Fibroblast of lung (primary cell): Measurements from ENCODE around the gene FARSA. TPM values are rescaled to one million over a fixed set of nuclear protein-coding genes. Genes with fewer than 3 reads are reported as not detected.

Experiments
- DNase-seq, 2 donors: peaks; one replicate each; pipeline versions ENCODE4 v3.0.0 to v3.0.0-alpha.2; 2010; ENCODE audit warnings: low read depth in 2 of 2
- H2AFZ ChIP-seq: 2 replicates; pipeline ENCODE4 v1.5.1; 2012; ENCODE audit warnings: low read length, control low read depth, inconsistent platforms
- H3K27ac ChIP-seq: 2 replicates; pipeline ENCODE4 v1.5.1; 2011; ENCODE audit warnings: low read length, control low read depth; ENCODE audit not compliant: insufficient read depth
- H3K27me3 ChIP-seq: 2 replicates; pipeline ENCODE4 v1.5.1; 2011; ENCODE audit warnings: mild to moderate bottlenecking, low read length; ENCODE audit not compliant: control insufficient read depth, insufficient read depth
- H3K36me3 ChIP-seq: 2 replicates; pipeline ENCODE4 v1.5.1; 2011; ENCODE audit warnings: low read length; ENCODE audit not compliant: control insufficient read depth, insufficient read depth
- H3K4me1 ChIP-seq: 2 replicates; pipeline ENCODE4 v1.5.1; 2011; ENCODE audit warnings: low read length; ENCODE audit not compliant: control insufficient read depth, insufficient read depth; ENCODE audit errors: extremely low read depth
- H3K4me2 ChIP-seq: 2 replicates; pipeline ENCODE4 v1.5.1; 2011; ENCODE audit warnings: low read length, control low read depth; ENCODE audit not compliant: insufficient read depth; ENCODE audit errors: extremely low read depth
- H3K4me3 ChIP-seq, 4 experiments: fragments of 200-600 bp in 1 of 4; sonication (generic) in 1 of 4; replicated peaks in 1 of 4; 2 replicates each; pipeline ENCODE4 v1.5.1; 2011 to 2016; ENCODE audit warnings: low read length in 4 of 4, low read depth in 3 of 4, mild to moderate bottlenecking in 3 of 4, control low read depth in 2 of 4, inconsistent platforms in 1 of 4, mixed read lengths in 1 of 4; ENCODE audit not compliant: insufficient read depth in 1 of 4; ENCODE audit errors: control extremely low read depth in 1 of 4
- H3K79me2 ChIP-seq: 2 replicates; pipeline ENCODE4 v1.5.1; 2012; ENCODE audit warnings: mild to moderate bottlenecking, low read length, inconsistent platforms; ENCODE audit not compliant: control insufficient read depth, insufficient read depth
- H3K9ac ChIP-seq: 2 replicates; pipeline ENCODE4 v1.5.1; 2011; ENCODE audit warnings: mild to moderate bottlenecking, low read length, control low read depth; ENCODE audit not compliant: insufficient read depth
- H3K9me3 ChIP-seq: 2 replicates; pipeline ENCODE4 v1.5.1; 2012; ENCODE audit warnings: low read depth, low read length; ENCODE audit not compliant: control insufficient read depth, insufficient read depth
- H4K20me1 ChIP-seq: 2 replicates; pipeline ENCODE4 v1.5.1; 2011; ENCODE audit warnings: low read length; ENCODE audit not compliant: control insufficient read depth, insufficient read depth; ENCODE audit errors: extremely low read depth
- EZH2 ChIP-seq: IDR thresholded peaks from 2 replicates; pipeline ENCODE4 v1.5.1; 2012; ENCODE audit warnings: low read length, control low read depth, mild to moderate bottlenecking; ENCODE audit errors: missing control alignments
- polyA plus RNA-seq, 2 donors: library from polyadenylated mRNA; depleted of rRNA in 1 of 2; stranded (reverse) in 1 of 2; unstranded in 1 of 2; fragments of >200 nt; gene quantifications; 2 replicates each; pipeline ENCODE4 v1.2.1, GENCODE V29; 2011 to 2012; ENCODE audit warnings: missing spikeins in 1 of 2
- total RNA-seq: library from RNA; depleted of rRNA; stranded (reverse); fragments of >200 nt; gene quantifications from 2 replicates; pipeline ENCODE4 v1.2.1, GENCODE V29; 2014
- TF ChIP-seq, protein P1 (sequence below), 2 donors: IDR thresholded peaks in 1 of 2; conservative IDR thresholded peaks in 1 of 2; 1 replicate in 1 of 2; 2 replicates in 1 of 2; pipeline ENCODE4 v1.5.1; 2011 to 2012; ENCODE audit warnings: low read length in 2 of 2, control low read depth in 1 of 2, inconsistent platforms in 1 of 2, low read depth in 1 of 2, mild to moderate bottlenecking in 1 of 2

The FARSA gene
- total and polyA plus RNA-seq, 2 donors (not counting 1 experiment from before 2014, with no cell fraction given): 23.5 to 38.6 TPM

DNA sequence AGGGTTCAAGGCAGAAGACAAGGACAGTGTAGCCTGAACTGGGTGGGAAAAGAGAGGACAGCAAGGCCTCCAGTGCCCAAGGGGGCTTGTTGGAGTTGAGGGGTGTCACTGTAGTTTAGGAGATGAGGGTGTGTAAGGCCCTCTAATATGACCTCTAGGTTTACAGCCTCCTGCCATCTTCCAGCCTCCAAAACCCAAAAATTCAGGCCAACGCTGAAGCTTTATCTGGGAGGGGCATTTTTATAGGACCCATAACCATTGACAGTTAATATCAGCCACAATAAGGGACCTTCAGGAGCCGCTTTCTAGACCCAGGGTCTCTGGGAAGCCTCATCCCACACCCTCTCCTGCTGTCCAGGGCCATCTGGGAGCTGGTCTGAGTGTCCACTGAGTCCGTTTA is 49.3 kb downstream of the FARSA start:
- H3K36me3 ChIP-seq: no peaks in the 10 kb centered on the region
- H3K4me2 ChIP-seq: no peak overlapping the region
- H3K9me3 ChIP-seq: no peaks in the 10 kb centered on the region
- H2AFZ ChIP-seq: no peak overlapping the region
- no peaks in the 10 kb centered on the region for H3K79me2 ChIP-seq
- H3K9ac ChIP-seq: no peak overlapping the region
- H3K4me1 ChIP-seq: no peaks in the 10 kb centered on the region
- TF ChIP-seq EZH2: no peak
- TF ChIP-seq, protein P1, sequence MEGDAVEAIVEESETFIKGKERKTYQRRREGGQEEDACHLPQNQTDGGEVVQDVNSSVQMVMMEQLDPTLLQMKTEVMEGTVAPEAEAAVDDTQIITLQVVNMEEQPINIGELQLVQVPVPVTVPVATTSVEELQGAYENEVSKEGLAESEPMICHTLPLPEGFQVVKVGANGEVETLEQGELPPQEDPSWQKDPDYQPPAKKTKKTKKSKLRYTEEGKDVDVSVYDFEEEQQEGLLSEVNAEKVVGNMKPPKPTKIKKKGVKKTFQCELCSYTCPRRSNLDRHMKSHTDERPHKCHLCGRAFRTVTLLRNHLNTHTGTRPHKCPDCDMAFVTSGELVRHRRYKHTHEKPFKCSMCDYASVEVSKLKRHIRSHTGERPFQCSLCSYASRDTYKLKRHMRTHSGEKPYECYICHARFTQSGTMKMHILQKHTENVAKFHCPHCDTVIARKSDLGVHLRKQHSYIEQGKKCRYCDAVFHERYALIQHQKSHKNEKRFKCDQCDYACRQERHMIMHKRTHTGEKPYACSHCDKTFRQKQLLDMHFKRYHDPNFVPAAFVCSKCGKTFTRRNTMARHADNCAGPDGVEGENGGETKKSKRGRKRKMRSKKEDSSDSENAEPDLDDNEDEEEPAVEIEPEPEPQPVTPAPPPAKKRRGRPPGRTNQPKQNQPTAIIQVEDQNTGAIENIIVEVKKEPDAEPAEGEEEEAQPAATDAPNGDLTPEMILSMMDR (conservative IDR thresholded peaks at IDR 0.05 in 1 of 2, IDR thresholded peaks at IDR 0.05 in 1 of 2; ENCODE audit: low read depth in 1 of 2, low read length in 2 of 2): no peak
- H3K27me3 ChIP-seq: peaks cover 20% of the 10 kb centered on the region
- H3K27ac ChIP-seq: no peak overlapping the region
- H4K20me1 ChIP-seq: no peaks in the 10 kb centered on the region
- no peak overlapping the region for H3K4me3 ChIP-seq
- no peak for DNase-seq

DNA sequence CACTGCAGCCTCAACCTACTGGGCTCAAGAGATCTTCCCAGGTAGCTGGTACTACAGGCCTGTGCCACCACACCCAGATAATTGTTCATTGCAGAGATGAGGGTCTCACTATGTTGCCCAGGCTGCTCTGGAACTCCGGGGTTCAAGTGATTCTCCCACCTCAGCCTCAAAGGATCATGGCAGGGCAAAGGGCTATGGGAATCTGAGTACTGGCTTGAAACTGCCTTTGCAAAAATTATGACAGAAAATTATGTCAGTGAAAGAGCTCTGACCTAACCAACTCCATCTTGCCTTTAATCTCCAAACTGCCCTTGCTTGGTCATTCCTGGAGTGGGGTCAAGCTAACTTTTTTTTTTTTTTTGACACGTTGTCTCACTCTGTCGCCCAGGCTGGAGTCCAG is 50.9 kb downstream of the FARSA start:
- Histone ChIP-seq H4K20me1 (no peaks in the 10 kb centered on the region), H3K4me3 (no peak overlapping the region)

DNA sequence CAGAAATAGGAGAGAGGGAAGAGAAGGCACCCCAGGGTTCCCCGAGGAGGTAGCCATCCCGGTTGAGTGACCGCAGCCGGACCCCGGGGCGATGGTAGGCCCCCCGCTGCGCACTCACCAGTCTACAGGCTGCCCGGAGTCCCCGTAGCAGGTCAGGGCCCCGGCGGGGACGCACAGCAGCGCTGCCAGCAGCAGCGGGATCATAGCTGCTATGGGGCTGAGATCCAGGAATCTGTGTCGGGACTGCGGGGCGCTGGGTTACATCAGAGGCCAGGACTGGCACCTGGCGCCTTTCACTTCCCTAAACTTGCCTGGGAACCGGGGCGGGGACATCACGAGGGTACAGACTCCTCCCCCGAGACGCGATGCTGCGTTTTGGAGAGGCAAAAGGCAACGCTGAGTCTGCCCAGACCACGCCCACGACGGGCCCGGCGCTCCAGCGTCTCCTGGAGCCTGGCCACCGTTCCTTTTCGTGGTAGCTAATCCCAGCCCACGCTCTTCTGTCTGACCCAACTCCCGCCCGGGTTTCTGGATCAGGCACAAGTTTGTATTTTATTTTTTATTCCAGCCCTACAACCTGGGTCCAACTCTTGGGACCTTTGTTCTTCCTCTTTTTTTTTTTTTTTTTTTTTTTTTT is 52.2 kb downstream of the FARSA start, which contains the start of gene DNASE2:
TSS of gene DNASE2 (minus strand) at position 278 of the 637 bp plus-strand sequence. CDS start at position 204, 74 bp downstream.
- H3K9me3 ChIP-seq: no peaks in the 10 kb centered on the region
- peak within 1 kb of the TSS; percentile 84 for H2AFZ ChIP-seq
- peaks cover 11% of the 10 kb centered on the region for H3K27me3 ChIP-seq
- H3K4me1 ChIP-seq: no peaks in the 10 kb centered on the region
- peak within 1 kb of the TSS; percentile 77 to 98 (median 92) for H3K4me3 ChIP-seq
- H3K4me2 ChIP-seq: peak within 1 kb of the TSS; percentile 89
- TF ChIP-seq EZH2: no peak
- TF ChIP-seq, protein P1 (conservative IDR thresholded peaks at IDR 0.05 in 1 of 2, IDR thresholded peaks at IDR 0.05 in 1 of 2; ENCODE audit: low read depth in 1 of 2, low read length in 2 of 2): no peak
- no peaks in the 10 kb centered on the region for H4K20me1 ChIP-seq
- H3K79me2 ChIP-seq: no peaks in the 10 kb centered on the region
- H3K9ac ChIP-seq: peak within 1 kb of the TSS; percentile 61
- peak; percentile 89 to 91 for DNase-seq
- H3K27ac ChIP-seq: peak within 1 kb of the TSS; percentile 26
- H3K36me3 ChIP-seq: no peaks in the 10 kb centered on the region

More for the DNA sequence above, 50.9 kb downstream of the FARSA start:
- Histone ChIP-seq H3K79me2 (no peaks in the 10 kb centered on the region), H3K4me2 (no peak overlapping the region), H3K9ac (no peak overlapping the region), H3K27ac (no peak overlapping the region), H3K4me1 (no peaks in the 10 kb centered on the region), H3K9me3 (no peaks in the 10 kb centered on the region), H3K27me3 (peaks cover 20% of the 10 kb centered on the region), H3K36me3 (no peaks in the 10 kb centered on the region), H2AFZ (no peak overlapping the region)
- TF ChIP-seq, protein P1 (conservative IDR thresholded peaks at IDR 0.05 in 1 of 2, IDR thresholded peaks at IDR 0.05 in 1 of 2; ENCODE audit: low read depth in 1 of 2, low read length in 2 of 2): no peak
- no peak for TF ChIP-seq EZH2
- no peak for DNase-seq
